Endothelial cell (in vitro differentiated cells): ENCODE results near the gene BMPR1B. TPM values are rescaled to one million over a fixed set of nuclear protein-coding genes. Genes with fewer than 3 reads are reported as not detected.

Experiments used
- DNase-seq: peaks from one replicate; pipeline ENCODE4 v3.0.0; 2021; ENCODE audit warnings: low spot score
- H3K27ac Mint-ChIP-seq: one replicate; pipeline ENCODE4 v1.8.0; 2021; ENCODE audit warnings: mixed read lengths, inconsistent platforms; ENCODE audit not compliant: unreplicated experiment
- H3K27me3 Mint-ChIP-seq: one replicate; pipeline ENCODE4 v1.8.0; 2021; ENCODE audit warnings: mild to moderate bottlenecking, moderate library complexity, mixed read lengths, inconsistent platforms; ENCODE audit not compliant: unreplicated experiment
- H3K36me3 Mint-ChIP-seq: one replicate; pipeline ENCODE4 v1.8.0; 2021; ENCODE audit warnings: mild to moderate bottlenecking, low read depth, mixed read lengths, inconsistent platforms; ENCODE audit not compliant: unreplicated experiment
- H3K4me1 Mint-ChIP-seq: one replicate; pipeline ENCODE4 v1.8.0; 2021; ENCODE audit warnings: mild to moderate bottlenecking, mixed read lengths, inconsistent platforms; ENCODE audit not compliant: unreplicated experiment
- H3K4me3 Mint-ChIP-seq: one replicate; pipeline ENCODE4 v1.8.0; 2021; ENCODE audit warnings: mild to moderate bottlenecking, mixed read lengths, inconsistent platforms; ENCODE audit not compliant: unreplicated experiment
- H3K9me3 Mint-ChIP-seq: one replicate; pipeline ENCODE4 v1.8.0; 2021; ENCODE audit warnings: mixed read lengths, inconsistent platforms; ENCODE audit not compliant: unreplicated experiment
- total RNA-seq: library from RNA; stranded (reverse); fragmentation: NEBNext Ultra II Directional; extraction: Animal tissue kit (Norgen Biotek cat#: 25700); gene quantifications from one replicate; pipeline ENCODE4 v1.2.1, GENCODE V29; 2021; ENCODE audit not compliant: unreplicated experiment
- TF ChIP-seq, protein P1 (sequence below): fragments of 200-600 bp; sonication (generic); IDR thresholded peaks from one replicate; pipeline ENCODE4 v1.5.0; 2021; ENCODE audit warnings: antibody characterized with exemption; ENCODE audit not compliant: unreplicated experiment

BMPR1B gene
- total RNA-seq, 1 donor from 2014 or later, result 5.4 TPM

DNA sequence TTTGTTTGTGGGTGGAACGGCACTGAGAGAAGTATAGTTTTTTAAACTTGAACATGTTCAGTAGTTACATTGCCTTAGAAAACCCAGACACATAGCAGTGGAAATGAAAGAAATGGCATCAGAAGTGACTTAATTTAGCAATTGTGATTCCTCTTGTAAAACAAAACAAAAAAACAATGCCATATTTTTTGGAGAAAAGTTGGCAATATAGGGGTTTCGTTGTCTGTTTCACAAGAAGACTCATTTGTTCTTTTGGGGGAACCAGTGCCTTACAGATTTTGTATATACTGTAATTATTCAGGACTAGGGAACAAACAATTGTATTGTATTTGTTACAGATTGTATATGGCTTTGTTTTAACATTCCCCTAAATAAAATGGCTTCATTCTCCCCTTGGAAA, 400.3 kb downstream of the BMPR1B start:
- TF ChIP-seq, protein P1, sequence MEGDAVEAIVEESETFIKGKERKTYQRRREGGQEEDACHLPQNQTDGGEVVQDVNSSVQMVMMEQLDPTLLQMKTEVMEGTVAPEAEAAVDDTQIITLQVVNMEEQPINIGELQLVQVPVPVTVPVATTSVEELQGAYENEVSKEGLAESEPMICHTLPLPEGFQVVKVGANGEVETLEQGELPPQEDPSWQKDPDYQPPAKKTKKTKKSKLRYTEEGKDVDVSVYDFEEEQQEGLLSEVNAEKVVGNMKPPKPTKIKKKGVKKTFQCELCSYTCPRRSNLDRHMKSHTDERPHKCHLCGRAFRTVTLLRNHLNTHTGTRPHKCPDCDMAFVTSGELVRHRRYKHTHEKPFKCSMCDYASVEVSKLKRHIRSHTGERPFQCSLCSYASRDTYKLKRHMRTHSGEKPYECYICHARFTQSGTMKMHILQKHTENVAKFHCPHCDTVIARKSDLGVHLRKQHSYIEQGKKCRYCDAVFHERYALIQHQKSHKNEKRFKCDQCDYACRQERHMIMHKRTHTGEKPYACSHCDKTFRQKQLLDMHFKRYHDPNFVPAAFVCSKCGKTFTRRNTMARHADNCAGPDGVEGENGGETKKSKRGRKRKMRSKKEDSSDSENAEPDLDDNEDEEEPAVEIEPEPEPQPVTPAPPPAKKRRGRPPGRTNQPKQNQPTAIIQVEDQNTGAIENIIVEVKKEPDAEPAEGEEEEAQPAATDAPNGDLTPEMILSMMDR, result no peak
- no peak overlapping the region for H3K4me3 Mint-ChIP-seq
- H3K27ac Mint-ChIP-seq, result no peak overlapping the region
- no peaks in the 10 kb centered on the region for H3K4me1 Mint-ChIP-seq
- H3K27me3 Mint-ChIP-seq, result no peaks in the 10 kb centered on the region
- H3K9me3 Mint-ChIP-seq, result no peaks in the 10 kb centered on the region
- H3K36me3 Mint-ChIP-seq, result no peaks in the 10 kb centered on the region
- no peak for DNase-seq

DNA sequence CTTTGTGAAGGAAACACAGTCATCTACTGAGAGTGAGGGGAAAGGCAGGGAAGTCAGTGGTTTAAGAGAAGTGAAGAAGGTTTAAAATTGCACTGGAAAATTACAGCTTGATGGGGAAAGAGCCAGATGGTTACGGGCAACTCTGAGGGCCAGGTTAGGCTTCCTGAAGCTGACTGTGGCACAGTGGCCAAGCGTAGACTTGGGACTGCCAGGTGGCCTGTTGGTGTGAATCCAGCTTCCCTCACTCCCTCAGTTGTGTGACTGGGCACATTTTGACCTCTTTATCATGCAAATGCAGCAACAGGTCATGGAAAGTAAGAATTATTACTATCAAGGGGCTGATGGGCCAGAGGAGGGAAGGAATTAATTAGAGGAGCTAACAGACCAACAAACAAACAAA, 400.9 kb downstream of the BMPR1B start:
- TF ChIP-seq, protein P1, result no peak
- no peak overlapping the region for H3K4me3 Mint-ChIP-seq
- no peaks in the 10 kb centered on the region for H3K27me3 Mint-ChIP-seq
- H3K27ac Mint-ChIP-seq, result no peak overlapping the region
- H3K36me3 Mint-ChIP-seq, result no peaks in the 10 kb centered on the region
- H3K9me3 Mint-ChIP-seq, result no peaks in the 10 kb centered on the region
- no peaks in the 10 kb centered on the region for H3K4me1 Mint-ChIP-seq
- DNase-seq, result no peak

DNA sequence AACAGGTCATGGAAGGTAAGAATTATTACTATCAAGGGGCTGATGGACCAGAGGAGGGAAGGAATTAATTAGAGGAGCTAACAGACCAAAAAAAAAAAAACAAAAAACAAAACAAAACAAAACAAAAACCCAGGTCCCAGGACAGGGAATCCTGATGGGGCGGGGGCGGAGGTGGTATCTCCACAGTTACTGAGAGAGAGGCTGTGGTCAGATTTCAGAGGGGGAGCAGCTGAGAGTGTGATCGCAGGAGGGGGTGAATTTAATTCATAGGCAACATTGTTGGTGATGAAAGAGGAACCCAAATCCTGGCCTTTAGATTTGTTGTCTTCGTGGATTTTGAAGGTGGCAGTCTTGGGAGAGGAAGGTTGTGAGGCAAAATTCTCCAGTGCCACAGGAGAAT, 401.6 kb downstream of the BMPR1B start:
- no peaks in the 10 kb centered on the region for H3K9me3 Mint-ChIP-seq
- no peaks in the 10 kb centered on the region for H3K27me3 Mint-ChIP-seq
- no peaks in the 10 kb centered on the region for H3K4me1 Mint-ChIP-seq
- H3K4me3 Mint-ChIP-seq, result no peak overlapping the region
- DNase-seq, result no peak
- TF ChIP-seq, protein P1, result no peak
- no peaks in the 10 kb centered on the region for H3K36me3 Mint-ChIP-seq
- no peak overlapping the region for H3K27ac Mint-ChIP-seq

DNA sequence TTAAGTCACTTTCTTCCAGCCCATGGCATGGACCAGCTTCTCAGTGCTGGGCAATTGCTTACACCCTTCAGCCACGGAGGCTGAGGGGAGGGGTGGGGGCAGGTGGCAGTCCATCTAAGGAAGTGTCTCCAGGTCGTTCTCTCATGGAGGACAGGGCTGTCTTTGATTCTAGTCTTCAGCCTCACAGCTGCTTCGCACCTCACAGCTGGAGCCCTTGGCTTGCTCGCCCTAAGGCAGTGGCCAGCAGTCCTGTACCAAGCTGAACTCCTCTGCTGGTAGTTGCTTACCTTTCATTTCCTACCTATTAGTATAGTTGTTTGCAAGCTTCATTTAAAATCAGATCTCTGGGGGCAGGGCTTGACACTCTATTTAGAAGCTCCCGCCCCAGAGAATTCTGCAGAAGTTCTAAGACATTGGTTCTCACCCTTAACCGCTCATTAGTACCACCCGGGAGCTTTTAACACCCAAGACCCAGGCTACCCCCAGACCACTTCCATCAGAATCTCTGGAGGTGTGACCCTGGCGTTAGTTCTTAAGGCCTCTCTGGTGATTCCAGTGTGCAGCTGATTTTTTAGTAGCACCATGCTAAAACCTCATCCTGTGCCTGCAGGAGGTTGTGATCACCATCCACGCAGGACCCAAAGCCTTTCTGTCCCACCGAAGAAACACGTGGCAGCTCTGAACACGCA, 404.2 kb downstream of the BMPR1B start:
- TF ChIP-seq, protein P1, result no peak
- Mint-ChIP-seq H3K9me3 (no peaks in the 10 kb centered on the region), H3K36me3 (no peaks in the 10 kb centered on the region), H3K27ac (no peak overlapping the region), H3K27me3 (no peaks in the 10 kb centered on the region), H3K4me3 (no peak overlapping the region), H3K4me1 (no peaks in the 10 kb centered on the region)
- DNase-seq, result no peak

DNA sequence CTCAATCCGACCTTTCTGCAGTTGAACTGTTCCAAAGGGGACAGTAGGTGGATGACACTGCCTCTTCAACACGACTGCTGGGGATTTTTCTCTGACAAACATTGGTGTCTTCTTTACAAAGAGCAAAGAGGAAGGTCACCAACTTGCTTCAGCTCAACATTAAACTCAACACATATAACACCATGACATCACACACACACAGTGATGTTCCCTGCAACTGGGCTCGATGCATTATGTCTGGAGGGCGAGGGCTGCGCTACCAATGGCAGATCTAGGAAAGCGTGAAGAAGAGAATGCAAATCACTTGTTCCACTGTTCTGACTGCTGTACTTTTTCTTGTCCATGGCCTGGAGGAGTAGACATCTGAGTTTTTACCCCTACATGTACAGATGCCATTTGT, 405.1 kb downstream of the BMPR1B start:
- Mint-ChIP-seq H3K4me3 (no peak overlapping the region), H3K4me1 (no peaks in the 10 kb centered on the region)
- TF ChIP-seq, protein P1, result no peak

More for the DNA sequence above, 405.1 kb downstream of the BMPR1B start:
- Mint-ChIP-seq H3K36me3 (no peaks in the 10 kb centered on the region), H3K27me3 (no peaks in the 10 kb centered on the region), H3K9me3 (no peaks in the 10 kb centered on the region), H3K27ac (no peak overlapping the region)
- DNase-seq, result no peak
